Activated gamma-delta T cell treated with Interleukin-2 at 50 U/mL for 16 hours (primary cell): ENCODE results near the gene ANP32E.
"Not testable (repeated sequence)": the region's sequence is repeated elsewhere in the genome, so short reads cannot be mapped to it uniquely, and the experiment has no call there.

ENCODE experiments used
- DNase-seq: peaks from one replicate; pipeline ENCODE4 v3.0.0-alpha.2; 2020

The ANP32E gene

DNA sequence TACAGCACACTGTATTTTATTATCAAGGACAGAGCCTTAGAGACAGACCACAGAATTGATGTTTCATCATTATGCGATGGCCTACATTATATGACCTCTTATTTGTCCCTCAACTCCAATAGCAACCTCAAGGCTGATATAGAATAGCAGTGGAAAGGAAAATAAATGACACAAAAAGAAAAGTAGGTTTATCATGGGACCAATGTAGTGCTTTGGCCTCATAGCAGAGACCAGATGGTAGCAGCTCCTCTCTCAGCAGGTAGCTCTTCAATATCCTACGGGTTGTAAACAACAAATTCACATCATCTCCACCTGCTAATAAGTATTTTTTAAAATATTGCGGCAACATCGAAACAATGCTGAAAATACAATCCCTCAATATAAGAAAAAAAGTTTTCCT is 25.2 kb downstream of the ANP32E start:
- DNase-seq = no peak

DNA sequence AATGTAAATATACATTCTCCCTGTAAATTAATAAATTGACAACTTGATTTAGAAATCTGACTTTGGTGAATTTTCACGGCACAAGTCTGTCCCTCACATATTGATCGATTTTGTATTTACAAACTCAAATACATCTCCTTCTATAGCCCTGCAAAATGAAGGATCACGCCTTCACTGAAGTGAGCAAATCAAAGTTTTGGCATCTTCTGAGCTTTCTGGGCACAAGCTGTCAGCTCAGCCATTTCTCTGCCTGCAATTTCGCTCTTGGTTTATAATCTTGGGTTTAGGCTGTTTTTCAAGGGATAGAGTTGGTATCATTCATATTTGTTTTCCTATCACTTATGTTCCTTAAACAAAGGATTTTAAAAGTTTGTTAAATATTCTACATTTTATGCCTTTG is 25.8 kb downstream of the ANP32E start:
- DNase-seq = no peak

DNA sequence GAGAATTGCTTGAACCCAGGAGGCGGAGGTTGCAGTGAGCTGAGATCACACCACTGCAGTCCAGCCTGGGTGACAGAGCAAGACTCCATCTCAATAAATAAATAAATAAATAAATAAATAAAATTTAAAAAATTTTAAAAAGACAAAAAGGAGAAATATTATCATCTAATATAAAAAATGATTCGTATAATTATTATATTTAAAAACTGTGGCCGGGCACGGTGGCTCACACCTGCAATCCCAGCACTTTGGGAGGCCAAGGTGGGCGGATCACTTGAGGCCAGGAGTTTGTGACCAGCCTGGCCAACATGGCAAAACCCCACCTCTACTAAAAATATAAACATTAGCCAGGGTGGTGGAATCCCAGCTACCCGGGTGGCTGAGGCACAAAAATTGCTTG is 27.5 kb downstream of the ANP32E start:
- not testable (repeated sequence) for DNase-seq

DNA sequence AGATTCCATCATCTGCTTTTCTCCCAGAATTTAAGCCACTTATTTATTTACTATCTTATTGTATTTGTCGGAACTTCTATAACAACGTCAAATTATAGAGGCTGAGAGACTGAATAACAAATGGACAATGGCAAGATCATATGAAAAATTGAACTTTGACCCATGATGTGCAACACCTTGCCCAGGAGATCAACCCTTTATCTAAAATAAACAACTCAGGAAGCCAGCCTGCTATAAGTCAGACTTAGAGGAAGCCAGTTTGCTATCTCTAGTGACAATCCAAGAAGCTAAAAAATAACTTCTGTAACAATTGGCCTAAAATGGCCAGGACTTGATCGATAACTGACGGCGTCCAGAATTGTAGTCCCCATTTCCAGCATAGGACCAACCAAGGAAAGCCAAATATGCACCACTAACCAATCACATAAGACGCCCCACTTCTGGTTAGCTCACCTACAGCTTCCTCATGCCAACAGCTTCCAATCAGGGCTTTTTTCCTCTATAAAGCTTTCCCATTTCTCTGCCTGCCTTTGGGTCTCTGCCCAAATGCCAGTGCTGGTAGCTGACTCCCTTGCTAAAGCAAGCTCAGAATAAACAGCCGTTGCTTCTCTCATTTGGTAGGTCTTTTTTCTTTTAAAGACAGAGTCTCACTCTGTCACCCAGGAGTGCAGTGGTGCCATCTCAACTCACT is 28.5 kb downstream of the ANP32E start:
- DNase-seq = no peak

DNA sequence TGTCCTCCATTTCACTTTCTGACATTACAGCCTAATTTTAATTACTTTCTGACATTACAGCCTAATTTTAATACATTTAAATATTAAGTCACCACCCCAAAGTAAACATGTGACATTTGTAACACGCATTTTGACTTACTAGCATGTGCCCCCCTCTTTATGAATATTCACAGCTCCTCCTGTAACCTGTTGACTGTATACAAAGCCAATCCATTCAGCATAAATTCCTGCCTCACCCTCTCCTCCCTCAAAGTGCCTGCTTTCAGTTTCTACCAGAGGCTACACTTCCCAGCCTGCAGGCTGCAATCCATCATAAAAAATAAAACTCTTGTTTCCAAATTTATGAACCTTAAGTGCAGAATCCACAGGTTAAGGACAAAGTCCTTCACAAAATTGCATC is 39.5 kb downstream of the ANP32E start:
- DNase-seq = no peak

DNA sequence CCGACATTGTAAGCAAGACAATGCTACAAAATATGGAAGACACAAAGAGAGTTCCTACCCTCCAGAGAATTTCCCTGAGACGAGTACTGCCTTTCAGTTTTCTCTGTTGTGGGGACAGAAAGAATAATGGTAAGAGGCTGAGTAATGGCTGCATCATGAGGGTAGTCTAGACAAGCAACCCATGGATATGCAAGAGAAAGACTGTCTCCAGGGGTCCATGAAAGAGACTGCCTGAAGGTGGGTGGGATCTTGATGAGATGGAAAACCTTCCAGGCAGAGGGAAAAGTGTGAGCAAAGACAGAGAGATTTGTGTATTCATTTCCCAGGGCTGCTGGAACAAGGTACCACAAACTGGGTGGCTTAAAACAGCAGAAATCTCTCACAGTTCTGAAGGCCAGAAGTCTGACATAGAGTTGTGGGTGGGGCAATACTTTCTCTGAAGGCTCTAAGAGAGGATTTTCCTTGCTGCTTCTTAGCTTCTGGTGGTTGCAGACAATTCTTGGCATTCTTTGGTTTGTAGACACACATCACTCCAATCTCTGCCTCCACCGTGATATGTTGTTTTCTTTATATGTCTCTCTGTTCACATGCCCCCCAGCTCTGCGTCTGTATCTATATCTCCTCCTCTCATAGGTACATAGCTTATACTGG is 41.4 kb downstream of the ANP32E start:
- no peak for DNase-seq

DNA sequence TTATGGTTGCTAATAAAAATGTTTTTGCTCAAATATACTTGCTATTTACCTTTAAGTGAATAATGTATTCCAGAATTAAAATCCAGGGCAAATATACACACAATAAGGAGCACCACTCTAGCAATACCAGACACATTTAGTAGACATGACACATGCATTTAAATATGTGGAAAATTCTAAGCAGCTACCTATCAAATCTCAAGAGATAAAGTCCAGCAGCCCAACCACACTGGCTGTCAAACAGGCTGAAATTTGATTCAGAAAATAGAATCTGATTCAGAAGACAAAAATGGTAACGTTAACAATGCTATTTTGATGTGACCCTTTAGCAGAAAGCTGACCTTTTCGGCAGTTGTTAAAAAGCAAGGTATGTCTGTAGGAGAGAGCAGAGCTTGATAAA is 43.9 kb downstream of the ANP32E start:
- no peak for DNase-seq

DNA sequence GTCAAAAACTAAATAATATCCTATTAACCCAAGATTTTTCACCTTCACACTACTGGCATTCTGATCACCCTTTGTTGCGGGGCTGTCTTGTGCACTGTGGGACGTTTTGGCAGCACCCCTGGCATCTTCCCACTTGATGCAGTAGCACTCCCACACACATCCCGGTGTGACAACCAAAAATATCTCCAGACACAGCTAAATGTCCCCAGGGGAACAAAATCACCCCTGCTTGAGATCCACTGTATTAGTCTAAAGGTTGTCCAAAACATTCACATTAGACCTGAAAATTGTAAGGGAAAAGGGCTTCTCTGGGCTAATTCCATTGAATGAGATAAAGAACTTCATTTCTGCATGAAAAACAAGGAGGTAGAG is 48.4 kb downstream of the ANP32E start:
- no peak for DNase-seq

DNA sequence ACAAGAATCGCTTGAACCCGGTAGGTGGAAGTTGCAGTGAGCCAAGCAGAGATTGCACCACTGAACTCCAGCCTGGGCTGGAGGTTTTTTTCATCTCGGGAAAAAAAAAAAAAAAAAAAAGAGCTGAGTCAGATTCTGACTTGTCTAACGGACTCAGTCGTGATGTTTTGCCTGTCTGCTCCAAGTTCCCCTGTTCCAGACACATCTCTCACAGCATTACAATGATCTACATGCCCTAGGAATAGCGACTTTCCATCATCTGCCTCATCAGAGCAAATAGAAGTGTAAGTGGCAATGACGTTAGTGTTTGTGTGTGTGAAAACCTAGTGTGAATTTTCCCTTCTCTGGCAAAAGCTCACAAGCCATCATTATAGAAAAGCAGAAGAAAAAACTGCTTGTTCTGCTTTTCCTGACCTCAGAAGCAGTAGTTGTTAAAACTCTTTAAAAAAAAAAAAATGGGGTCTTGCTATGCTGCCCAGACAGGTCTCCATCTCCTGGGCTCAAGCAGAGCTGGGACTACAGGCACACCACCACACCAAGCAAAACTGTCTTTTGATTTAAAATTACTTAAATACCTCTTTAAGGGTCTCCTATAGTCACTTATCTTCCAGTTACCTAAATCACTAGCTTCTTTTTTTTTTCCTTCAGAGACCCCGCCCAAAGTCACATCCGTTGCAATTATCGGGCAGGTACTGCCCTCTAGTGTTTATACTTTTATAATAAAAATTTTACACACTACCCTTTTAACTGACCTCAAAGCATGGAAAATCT is 48.9 kb downstream of the ANP32E start:
- no peak for DNase-seq

DNA sequence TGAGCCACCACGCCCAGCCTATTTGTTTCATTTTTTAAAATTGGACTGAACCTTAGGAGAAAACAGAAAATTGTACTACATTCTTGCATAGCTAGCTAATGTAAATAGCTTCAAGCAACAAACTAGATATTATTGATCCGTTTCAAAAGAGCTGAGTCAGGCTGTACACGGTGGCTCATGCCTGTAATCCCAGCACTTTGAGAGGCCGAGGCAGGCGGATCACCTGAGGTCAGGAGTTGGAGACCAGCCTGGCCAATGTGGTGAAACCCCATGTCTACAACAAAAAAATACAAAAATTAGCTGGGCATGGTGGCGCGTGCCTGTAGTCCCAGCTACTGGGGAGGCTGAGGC is 49.5 kb downstream of the ANP32E start:
- not testable (repeated sequence) for DNase-seq

DNA sequence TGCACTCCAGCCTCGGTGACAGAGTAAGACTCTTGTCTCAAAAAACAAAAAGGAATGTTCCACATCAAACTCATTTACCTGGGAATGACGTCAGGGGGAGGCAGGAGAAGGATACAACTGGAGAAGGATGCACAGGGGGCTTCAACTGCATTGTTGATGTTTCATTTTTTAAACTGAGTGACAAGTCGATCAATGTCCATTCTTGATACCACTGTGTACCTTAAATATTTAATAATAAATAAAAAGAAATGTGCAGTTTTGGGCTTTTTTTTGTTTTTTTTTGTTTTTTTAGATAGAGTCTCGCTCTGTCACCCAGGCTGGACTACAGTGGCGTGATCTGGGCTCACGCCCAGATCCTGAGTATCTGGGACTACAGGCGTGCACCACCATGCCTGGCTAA is 50.4 kb downstream of the ANP32E start:
- DNase-seq = no peak

DNA sequence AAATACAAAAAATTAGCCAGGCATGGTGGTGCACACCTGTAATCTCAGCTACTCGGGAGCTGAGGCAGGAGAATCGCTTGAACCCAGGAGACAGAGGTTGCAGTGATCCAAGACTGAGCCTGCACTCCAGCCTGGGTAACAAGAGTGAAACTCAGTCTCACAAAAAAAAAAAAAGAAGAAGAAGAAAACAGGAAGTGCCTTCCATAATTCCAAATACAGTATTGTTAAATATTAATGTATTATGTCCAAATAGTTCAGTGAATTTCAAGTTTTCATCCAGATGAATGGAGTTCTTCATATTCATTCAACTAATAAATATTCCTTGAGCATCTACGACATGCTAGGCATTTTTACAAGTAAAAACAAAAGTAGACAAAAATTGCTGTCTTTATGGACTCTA is 52.9 kb downstream of the ANP32E start:
- DNase-seq = no peak

DNA sequence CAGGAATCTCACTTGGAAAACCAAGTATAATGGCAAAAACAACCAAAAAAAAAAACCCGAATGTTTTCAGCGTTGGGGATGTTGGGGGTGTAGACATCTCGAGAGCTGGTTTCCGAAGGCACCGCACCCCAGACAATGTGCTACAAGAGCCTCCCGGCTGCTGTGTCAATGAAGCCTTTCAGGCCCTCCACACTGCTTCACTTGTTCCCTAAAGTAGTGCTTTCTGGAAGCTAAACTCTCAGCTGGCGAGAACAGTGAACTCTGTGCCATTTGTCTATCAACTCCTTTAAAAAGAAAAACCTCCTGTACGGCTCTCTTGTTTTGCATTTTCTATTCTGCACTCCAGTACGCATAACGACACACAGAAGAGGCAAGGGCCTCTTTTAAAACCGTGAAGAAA is 53.7 kb downstream of the ANP32E start:
- no peak for DNase-seq

DNA sequence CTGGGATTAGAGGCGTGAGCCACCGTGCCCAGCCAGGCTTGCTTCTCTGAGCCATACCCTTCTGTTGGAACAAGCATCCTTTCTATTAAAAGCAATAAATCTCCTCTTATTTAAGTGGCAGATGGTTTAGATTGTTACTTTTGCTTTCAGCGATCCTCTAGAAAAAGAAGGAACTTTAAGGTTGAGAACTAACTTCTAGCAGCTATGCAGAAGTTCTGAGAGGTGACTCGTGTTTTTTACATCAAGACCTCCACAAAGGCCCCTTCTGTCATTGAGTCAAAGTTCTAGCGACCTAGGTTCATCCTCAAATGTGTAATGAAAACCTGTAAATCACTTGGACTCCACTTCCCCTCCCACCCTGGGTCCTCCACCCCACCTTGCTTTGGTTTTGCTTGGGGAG is 55.4 kb downstream of the ANP32E start:
- DNase-seq = no peak

DNA sequence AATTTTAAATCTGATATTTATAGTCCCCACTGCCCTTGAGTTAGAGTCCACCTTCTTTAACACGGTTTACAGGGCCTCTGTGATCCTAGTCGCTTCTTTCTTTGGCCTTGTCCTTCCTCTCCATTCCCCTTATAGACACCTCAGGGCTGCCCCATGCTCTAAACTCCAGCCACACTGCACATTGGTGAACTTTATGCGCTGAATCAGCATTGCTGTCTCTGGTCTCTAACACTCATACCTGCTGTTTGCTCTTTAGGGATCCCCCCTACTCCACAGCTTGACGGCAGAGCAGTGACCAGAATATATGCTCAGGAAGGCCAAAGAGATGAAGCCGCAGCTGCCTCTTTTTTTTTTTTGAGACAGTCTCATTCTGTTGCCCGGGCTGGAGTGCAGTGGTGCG is 56.0 kb downstream of the ANP32E start:
- no peak for DNase-seq

DNA sequence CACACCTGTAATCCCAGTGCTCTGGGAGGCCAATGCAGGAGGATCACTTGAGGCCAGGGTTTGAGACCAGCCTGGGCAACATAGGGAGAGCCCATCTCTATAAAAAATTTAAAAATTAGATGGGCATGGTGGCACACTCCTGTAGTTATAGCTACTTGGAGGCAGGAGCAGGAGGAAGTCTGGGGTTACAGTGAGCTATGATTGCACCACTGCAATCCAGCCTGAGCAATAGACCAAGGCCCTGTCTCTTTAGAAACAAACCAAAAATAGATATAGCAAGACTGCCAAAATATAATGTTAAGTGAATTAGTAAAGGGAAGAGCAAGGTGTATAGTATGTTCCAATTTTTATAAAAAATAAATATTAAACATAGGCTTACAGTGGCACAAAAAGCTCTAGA is 57.4 kb downstream of the ANP32E start:
- no peak for DNase-seq

DNA sequence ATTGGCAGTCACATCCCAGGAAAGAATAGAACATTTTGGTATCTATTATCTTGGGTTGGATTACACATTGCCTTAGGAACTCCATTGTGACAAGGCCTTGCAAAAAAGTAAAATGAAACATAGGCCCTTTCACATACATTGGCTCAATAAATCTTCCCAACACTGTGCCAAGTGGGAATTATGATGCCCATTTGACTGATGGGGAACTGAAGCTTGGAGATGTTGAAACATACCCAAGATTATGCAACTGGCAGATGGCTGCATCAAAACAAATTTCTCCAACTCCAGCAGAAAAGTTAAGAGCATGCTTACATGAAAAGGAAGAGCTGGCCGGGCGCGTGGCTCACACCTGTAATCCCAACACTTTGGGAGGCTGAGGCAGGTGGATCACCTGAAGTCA is 59.3 kb downstream of the ANP32E start:
- no peak for DNase-seq

DNA sequence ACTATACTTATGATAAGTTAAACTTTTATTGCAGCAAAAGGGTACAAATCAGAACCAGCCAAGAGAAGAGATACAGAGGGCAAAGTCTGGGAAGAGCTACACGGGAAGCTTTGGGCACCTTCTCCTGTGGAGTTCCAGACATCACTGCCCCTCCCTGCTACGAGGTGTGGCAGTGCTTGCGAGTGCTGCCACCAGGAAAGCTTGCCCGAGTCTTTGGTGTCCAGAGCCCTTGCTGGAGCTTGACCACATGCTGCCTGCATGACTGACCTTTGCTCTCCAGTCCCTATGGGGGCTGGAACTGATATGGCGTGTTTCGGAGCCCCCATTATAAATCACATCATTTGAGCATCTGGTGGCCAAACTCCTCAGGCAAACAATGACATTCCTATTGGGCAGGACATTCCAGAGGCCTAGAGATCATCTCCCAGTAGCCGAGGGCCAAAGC is 62.7 kb downstream of the ANP32E start:
- DNase-seq = no peak

DNA sequence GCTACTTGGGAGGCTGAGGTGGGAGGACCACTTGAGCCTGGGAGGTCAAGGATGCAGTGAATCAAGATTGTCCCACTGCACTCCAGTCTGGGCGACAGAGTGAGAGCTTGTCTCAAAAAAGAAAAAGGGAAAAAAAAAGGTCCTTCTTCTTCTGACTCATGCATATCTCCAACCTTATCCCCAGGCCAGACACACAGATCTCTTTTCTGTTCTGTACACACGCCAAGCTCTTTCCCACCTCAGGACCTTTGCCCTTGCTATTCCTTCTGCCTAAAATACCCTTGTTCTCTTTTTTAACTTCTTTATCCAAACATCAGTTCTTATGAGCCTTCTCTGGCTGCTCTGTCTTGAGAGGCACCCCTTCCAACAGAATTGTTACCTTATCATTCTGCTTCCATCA is 64.1 kb downstream of the ANP32E start:
- DNase-seq = no peak

DNA sequence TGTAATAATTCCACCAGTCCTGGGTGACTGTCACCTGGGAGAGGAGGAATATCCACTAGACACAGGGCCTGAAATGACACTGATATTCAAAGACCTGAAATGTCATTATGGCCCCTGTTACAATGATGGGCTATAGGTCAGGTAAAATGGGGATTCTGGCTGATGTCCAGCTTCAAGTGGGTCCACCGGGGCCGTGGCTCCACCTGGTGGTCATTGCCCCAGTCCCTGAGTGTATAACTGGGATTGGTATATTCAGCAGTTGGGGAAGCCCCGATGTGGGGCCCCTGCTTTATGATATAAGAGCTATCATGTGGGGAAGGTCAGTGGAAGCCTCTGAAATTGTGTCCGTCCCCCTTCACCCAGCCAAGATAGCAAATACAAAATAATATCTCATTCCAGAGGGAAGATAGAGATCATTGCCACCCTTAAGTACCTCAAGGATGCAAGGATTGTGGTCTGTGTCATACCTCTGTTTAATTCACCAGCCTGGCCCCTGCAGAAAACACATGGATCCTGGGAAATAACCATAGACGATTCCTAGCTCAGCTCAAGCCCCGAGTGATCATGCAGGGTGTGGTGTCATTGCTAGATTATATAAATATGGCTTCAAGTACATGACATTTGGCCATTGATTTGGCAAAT is 66.8 kb downstream of the ANP32E start:
- peak; percentile 54 for DNase-seq
